ENCODE results near the gene MPV17L2.

- TF ChIP-seq CTCF (IDR thresholded peaks at IDR 0.05; ENCODE audit: low read length) (no peak), EZH2phosphoT487 (IDR thresholded peaks at IDR 0.05; ENCODE audit: low read length) (no peak), EZH2 (optimal IDR thresholded peaks at IDR 0.05; ENCODE audit: low read depth, low read length) (no peak)
Observed at GRCh38 chr19:18226956-18227780, 34.1 kb downstream of the MPV17L2 start.

Data from MM.1S (cell line).